Transverse colon (tissue), 3 donors: ENCODE data around the gene HDAC1.

ENCODE experiments used
- POLR2A ChIP-seq: fragments of 450-650 bp; IDR thresholded peaks from one replicate; pipeline ENCODE4 v1.6.1; 2016; ENCODE audit warnings: antibody characterized with exemption, mild to moderate bottlenecking, moderate library complexity
- POLR2AphosphoS5 ChIP-seq, 3 donors: sonication (generic); formaldehyde crosslinking; IDR thresholded peaks; one replicate each; pipeline ENCODE4 v1.6.1; 2016; ENCODE audit warnings: antibody characterized with exemption in 3 of 3

DNA sequence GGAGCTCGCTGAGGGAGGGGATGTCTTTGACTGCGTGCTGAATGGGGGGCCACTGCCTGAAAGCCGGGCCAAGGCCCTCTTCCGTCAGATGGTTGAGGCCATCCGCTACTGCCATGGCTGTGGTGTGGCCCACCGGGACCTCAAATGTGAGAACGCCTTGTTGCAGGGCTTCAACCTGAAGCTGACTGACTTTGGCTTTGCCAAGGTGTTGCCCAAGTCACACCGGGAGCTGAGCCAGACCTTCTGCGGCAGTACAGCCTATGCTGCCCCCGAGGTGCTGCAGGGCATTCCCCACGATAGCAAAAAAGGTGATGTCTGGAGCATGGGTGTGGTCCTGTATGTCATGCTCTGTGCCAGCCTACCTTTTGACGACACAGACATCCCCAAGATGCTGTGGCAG, 71.8 kb downstream of the HDAC1 start:
- TF ChIP-seq POLR2A (no peak), POLR2AphosphoS5 (IDR thresholded peaks at IDR 0.05) (no peak)
